Measurements from ENCODE around the gene LLGL2.

Gene LLGL2

GRCh38 chr17:75521951-75522727 is 3.4 kb upstream of the LLGL2 start:
- DNase-seq (ENCODE audit: low read depth in 2 of 2, low spot score in 1 of 2), result no peak

- no peak for DNase-seq (ENCODE audit: low read depth in 2 of 2, low spot score in 1 of 2)
Measured at GRCh38 chr17:75523647-75524046, 1.9 kb upstream of the LLGL2 start.

GRCh38 chr17:75524269-75524969 is 1.1 kb upstream of the LLGL2 start:
- DNase-seq (ENCODE audit: low read depth in 2 of 2, low spot score in 1 of 2), result no peak

DNA sequence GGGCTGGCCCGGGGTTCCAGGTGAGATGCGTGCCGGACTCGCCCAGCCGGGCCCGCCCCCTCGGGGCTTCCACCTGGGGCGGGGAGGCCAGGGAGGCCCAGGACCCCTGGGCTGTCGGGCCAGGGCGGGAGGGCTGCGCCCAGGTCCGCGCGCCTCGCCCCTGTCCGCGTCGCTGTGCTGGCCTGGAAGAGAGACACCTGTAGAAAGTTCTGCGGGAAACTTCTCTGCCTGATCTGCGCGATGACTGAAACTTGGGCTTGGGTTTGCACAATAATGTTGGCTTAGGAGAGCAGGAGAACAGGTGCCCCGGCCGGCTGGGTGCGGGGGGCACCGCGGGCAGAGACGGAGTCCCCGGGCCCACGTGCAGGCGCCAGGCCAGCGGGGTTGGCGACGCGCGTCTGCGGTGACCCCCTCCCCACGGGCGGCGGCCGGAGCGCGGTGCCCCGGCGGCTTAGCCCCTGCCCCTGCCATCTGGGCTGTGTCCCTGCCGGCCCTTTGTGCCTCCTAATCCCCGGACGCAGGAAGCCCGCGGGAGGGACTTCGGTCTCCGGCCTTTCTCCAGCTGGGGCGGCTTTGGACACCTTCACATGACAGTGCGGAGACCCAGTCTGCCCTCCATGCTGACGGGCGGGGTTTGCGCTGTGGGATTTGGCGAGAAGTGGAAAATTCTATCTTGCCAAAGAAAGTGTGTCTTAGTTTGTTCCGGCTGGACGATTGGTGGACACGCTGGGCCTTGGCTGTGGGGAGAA is 483 bp downstream of the LLGL2 start:
- no peak for DNase-seq (ENCODE audit: low read depth in 2 of 2, low spot score in 1 of 2)

DNA sequence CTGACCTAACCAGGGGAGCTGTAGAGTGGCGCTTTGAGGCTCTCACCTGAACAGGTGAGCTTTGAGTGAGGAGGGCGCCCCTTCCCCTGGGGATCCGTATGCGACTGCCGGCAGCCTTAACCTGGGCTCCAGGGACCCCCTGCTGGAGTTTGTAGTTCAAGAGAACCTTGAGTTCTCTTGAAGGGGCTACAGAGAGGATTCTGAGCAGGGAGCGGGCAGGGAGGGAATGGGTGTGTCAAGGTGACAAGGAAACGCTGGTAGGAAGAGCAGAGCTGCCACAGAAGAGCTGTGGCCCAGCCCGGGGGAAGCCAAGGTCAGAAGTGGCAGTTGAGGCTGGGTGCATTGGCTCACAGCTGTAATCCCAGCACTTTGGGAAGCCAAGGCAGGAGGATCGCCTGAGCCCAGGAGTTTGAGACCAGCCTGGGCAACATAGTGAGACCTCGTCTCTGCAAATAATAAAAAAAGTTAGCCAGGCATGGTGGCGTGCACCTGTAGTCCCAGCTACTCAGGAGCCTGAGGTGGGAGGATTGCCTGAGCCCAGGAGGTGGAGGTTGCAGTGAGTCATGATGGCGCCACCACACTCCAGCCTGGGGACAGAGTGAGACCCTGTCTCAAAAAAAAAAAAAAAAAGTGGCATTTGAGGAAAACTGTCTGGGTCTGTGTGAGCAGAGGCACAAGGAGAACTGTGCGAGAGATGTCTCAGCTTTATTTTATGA is 1.2 kb downstream of the LLGL2 start:
- no peak for DNase-seq (ENCODE audit: low read depth in 2 of 2, low spot score in 1 of 2)

DNA sequence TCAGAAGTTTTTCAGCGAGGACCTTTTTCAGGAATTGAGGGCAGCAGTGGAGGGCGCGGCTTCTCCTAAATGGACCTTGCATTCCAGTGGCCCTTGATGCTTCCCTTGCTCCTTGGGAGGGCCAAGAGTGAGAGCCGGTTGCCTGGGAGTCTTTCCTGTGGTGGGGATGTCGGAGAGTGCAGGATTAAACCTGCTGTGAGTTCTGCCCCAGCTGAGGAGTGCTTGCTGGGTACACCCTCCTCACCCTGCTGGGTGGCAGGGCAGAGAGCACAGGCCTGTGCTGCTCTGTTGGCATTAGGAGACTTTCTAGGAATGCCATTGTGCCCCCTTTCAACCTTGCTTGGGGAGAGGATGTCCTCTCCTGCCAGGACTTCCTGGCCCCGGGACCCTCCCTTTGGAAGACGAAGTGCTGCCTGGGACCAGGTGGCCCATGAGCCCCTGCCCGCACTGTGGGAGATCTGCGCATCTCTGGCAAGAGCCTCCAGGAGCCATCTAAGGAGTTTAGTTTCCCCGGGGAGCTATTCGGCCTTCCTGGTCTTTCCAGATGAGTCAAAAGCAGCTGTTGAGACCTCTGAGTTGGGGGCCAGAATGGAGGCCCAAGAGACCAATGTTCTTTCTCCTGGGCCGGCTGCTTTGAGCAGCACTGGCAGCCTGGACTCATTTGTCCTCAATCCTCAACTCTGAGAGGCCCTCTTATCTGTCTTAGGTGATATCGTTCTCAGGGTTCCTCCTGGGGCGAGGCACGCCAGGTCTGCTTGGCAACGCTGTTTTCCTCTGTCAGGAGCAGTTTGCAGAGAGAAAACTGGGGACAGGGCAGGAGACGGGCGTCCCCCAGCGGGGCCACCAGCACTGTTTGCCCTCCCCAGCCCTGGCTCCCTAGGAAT is 5.6 kb downstream of the LLGL2 start:
- DNase-seq (ENCODE audit: low read depth in 2 of 2, low spot score in 1 of 2), result no peak

DNA sequence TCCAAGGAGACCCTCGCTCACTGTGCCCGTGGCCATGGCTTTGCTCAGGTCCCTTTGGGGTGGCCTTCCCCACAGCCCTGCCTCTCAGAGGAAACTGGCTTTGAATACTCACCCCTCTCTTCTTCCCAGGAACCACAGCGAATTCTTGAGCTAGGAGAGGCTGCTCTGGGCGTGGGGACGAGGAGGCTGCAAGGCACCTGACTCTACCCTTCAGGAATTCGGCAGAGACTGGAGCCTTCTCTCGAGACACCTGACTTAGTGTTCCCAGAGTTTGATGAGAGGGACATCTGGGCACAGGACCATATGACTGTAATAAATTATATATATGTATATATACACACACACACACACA is 6.2 kb downstream of the LLGL2 start:
- DNase-seq (ENCODE audit: low read depth in 2 of 2, low spot score in 1 of 2), result no peak

DNA sequence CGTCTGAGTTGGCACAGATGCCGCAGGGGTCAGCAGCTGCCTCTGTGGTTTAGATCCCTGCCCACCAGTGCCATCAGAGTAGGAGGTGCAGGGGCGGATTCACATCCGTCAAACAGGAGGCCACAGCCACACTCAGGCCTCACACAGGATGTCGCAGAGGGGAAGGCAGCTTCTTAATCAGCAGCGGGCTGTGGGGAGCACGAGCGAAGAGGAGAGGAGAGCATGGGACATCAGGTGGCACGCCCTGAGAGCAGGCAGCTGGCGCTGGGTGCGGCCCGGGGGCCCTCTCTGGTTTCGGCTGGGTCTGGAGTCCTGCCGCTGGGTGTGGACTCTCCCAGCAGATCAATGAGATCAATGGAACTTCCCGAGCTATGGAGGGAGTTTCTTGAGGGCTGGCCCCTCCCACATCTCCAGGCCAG is 9.6 kb downstream of the LLGL2 start:
- DNase-seq (ENCODE audit: low read depth in 2 of 2, low spot score in 1 of 2), result peak; percentile 28 to 39

GRCh38 chr17:75535871-75536270 is 10.4 kb downstream of the LLGL2 start:
- no peak for DNase-seq (ENCODE audit: low read depth in 2 of 2, low spot score in 1 of 2)

DNA sequence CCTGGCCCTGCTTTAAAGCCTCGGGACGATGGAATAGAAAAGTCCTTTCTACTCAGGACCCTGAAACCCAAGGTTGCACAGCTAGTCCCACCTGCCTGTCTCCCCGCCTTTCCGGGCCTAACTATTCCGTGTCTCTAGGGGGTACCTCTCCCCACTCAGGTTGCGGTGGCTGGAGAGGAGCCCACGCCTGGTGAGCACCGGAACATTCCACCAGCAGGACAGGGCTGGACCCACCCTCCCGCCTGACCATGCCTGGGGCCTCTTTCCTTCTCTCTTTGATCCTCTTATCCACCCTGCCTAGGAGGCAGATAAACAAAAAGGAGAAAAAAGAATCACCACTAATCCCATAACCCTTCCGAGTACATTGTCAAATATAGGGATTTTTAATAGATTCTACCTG is 10.9 kb downstream of the LLGL2 start:
- no peak for DNase-seq (ENCODE audit: low read depth in 2 of 2, low spot score in 1 of 2)

- DNase-seq (ENCODE audit: low read depth in 2 of 2, low spot score in 1 of 2), result no peak
Measured at GRCh38 chr17:75539967-75540729, 14.7 kb downstream of the LLGL2 start.

GRCh38 chr17:75540923-75541503 is 15.5 kb downstream of the LLGL2 start:
- no peak for DNase-seq (ENCODE audit: low read depth in 2 of 2, low spot score in 1 of 2)

DNA sequence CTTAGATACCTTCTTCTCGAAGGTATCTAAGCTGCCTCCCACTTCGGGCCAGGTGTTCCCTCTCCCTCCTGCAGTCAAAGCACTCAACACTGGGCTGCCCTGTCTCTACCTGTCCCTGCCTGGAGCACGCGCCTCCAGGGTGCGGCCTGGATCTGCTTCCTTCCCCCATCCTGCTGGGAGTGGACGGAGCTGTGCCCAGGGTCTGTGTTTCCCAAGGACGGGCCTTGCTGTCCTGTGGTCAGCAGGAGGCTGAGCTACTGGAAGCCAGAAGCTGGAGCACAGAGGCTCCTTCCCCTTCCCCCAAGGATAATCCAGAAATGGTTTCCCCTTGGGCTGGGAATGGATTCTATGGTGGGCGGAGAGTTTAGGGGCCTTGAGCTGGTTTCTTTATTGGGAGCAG is 16.7 kb downstream of the LLGL2 start:
- no peak for DNase-seq (ENCODE audit: low read depth in 2 of 2, low spot score in 1 of 2)

- no peak for DNase-seq (ENCODE audit: low read depth in 2 of 2, low spot score in 1 of 2)
Measured at GRCh38 chr17:75542728-75543336, 17.3 kb downstream of the LLGL2 start.

DNA sequence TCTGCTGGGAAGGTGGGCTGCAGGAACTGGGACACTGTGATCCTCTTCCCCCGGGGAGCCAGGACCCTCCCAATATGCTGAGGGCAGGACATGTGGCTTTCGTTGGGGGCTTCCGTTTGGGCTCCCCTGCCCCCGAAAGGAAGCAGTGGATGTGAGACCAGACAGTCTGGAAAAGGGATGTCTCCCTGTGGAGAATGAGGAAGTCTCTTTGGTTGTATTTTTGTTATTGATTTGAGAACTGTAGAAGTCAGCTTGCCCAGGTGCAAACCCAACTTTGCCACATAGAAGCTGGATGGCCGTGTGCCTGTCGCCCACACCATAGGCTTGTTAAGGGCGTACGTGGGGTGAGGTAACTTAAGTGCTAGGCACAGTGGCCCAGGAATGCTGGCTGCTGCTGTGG is 18.8 kb downstream of the LLGL2 start:
- no peak for DNase-seq (ENCODE audit: low read depth in 2 of 2, low spot score in 1 of 2)

DNA sequence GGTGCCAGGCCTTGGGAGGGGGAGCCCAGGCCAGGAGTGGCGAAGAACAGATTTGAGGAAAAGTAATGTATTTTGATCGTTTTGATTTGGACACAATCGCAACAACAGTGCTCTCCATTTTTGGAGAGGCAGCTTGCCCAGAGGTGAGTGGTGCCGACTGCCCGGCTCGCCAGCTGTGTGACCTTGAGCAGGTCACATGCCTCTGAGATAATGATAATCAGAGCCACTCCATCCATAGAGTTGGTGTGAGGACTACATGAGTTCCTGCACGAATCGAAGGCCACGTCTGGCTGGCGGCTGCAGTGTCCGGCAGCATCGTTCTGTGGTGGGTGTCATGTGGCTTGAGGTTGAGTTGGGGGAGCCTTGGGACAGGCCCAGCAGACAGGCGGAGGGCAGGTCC is 20.7 kb downstream of the LLGL2 start:
- no peak for DNase-seq (ENCODE audit: low read depth in 2 of 2, low spot score in 1 of 2)

- no peak for DNase-seq (ENCODE audit: low read depth in 2 of 2, low spot score in 1 of 2)
Measured at GRCh38 chr17:75547091-75547490, 21.6 kb downstream of the LLGL2 start.

- DNase-seq (ENCODE audit: low read depth in 2 of 2, low spot score in 1 of 2), result no peak
Measured at GRCh38 chr17:75548813-75549212, 23.3 kb downstream of the LLGL2 start.

All from stimulated activated CD8-positive, alpha-beta memory T cell treated with anti-CD3 and anti-CD28 coated beads, Interleukin-4, amount 100 ng/mL, for 1 hour (primary cell).